B cell (primary cell): ENCODE results near the gene ZNF319. TPM values are rescaled to one million over a fixed set of nuclear protein-coding genes. Genes with fewer than 3 reads are reported as not detected.

Experiments used
- ATAC-seq: fragments of 200-7000 bp; cut with Tn5 transposase; one replicate; pipeline ENCODE4 v1.10.0; 2021; ENCODE audit warnings: low read depth, mild to moderate bottlenecking, moderate number of reproducible peaks, moderate library complexity
- CTCF ChIA-PET: fragments of 350-600 bp; sonication (Branson Sonifier 250); formaldehyde crosslinking; loops from one replicate; lab custom pipeline; 2021; ENCODE audit warnings: antibody characterized with exemption, inconsistent platforms; lab: Charles Lee
- POLR2A ChIA-PET: fragments of 350-600 bp; sonication (Branson Sonifier 250); formaldehyde crosslinking; loops from one replicate; lab custom pipeline; 2021; ENCODE audit warnings: antibody characterized with exemption; lab: Charles Lee
- DNase-seq: peaks from one replicate; pipeline ENCODE4 v3.0.0; 2013
- H2AFZ ChIP-seq: 2 replicates; pipeline ENCODE4 v1.6.1; 2012; ENCODE audit warnings: mild to moderate bottlenecking, low read depth, low read length; ENCODE audit not compliant: insufficient read depth, poor library complexity, severe bottlenecking
- H3K27ac ChIP-seq, 2 donors: 1 replicate in 1 of 2; 2 replicates in 1 of 2; pipeline ENCODE4 v1.5.1; 2012 to 2013; ENCODE audit warnings: low read length in 2 of 2, mild to moderate bottlenecking in 2 of 2, moderate library complexity in 1 of 2
- H3K27me3 ChIP-seq, 4 experiments: fragments of 200-600 bp in 1 of 4; sonication (generic) in 1 of 4; replicated peaks in 1 of 4; 1 replicate in 2 of 4; 2 replicates in 2 of 4; pipeline versions ENCODE4 v1.6.1 to v1.7.0; 2013 to 2016; ENCODE audit warnings: low read length in 3 of 4, mild to moderate bottlenecking in 2 of 4, mixed read lengths in 1 of 4, moderate library complexity in 1 of 4; ENCODE audit not compliant: insufficient read depth in 4 of 4, control insufficient read depth in 3 of 4; ENCODE audit errors: control extremely low read depth in 1 of 4
- H3K36me3 ChIP-seq, 2 experiments: replicated peaks in 1 of 2; 1 replicate in 1 of 2; 2 replicates in 1 of 2; pipeline versions ENCODE4 v1.6.1 to v1.7.1; 2013; ENCODE audit warnings: low read length in 1 of 2; ENCODE audit not compliant: insufficient read depth in 2 of 2, control insufficient read depth in 1 of 2; ENCODE audit errors: control extremely low read depth in 1 of 2, extremely low read depth in 1 of 2
- H3K4me1 ChIP-seq, 2 donors: fragments of 200-600 bp in 1 of 2; sonication (generic) in 1 of 2; 1 replicate in 1 of 2; 2 replicates in 1 of 2; pipeline versions ENCODE4 v1.5.1 to v1.6.1; 2013 to 2017; ENCODE audit warnings: low read length in 2 of 2; ENCODE audit not compliant: control insufficient read depth in 2 of 2, insufficient read depth in 2 of 2
- H3K4me2 ChIP-seq: replicated peaks from 2 replicates; pipeline ENCODE3; 2012; ENCODE audit warnings: mild to moderate bottlenecking, low read depth, low read length; ENCODE audit not compliant: poor library complexity, severe bottlenecking
- H3K4me3 ChIP-seq, 5 experiments: fragments of 200-600 bp in 1 of 5; sonication (generic) in 1 of 5; 1 replicate in 3 of 5; 2 replicates in 2 of 5; pipeline versions ENCODE4 v1.5.1 to v1.7.0; 2011 to 2016; ENCODE audit warnings: low read length in 4 of 5, mild to moderate bottlenecking in 4 of 5, low read depth in 2 of 5, control low read depth in 1 of 5, moderate library complexity in 1 of 5; ENCODE audit not compliant: insufficient read depth in 1 of 5; ENCODE audit errors: control extremely low read depth in 1 of 5, extremely low read depth in 1 of 5
- H3K79me2 ChIP-seq: fragments of 200-600 bp; sonication (generic); one replicate; pipeline ENCODE4 v1.6.0; 2016; ENCODE audit warnings: low read length; ENCODE audit not compliant: control insufficient read depth, insufficient read depth
- H3K9ac ChIP-seq: fragments of 200-600 bp; sonication (generic); 2 replicates; pipeline ENCODE4 v1.6.1; 2017; ENCODE audit warnings: mild to moderate bottlenecking, low read length, moderate library complexity
- H3K9me3 ChIP-seq, 3 donors: one replicate each; pipeline versions ENCODE4 v1.6.1 to v1.7.1; 2013; ENCODE audit warnings: low read length in 2 of 3; ENCODE audit not compliant: control insufficient read depth in 2 of 3, insufficient read depth in 1 of 3; ENCODE audit errors: control extremely low read depth in 1 of 3
- H4K20me1 ChIP-seq: 2 replicates; pipeline ENCODE4 v1.6.0; 2012; ENCODE audit warnings: mild to moderate bottlenecking, low read length; ENCODE audit not compliant: insufficient read depth, control insufficient read depth, poor library complexity, severe bottlenecking
- H3K27ac Mint-ChIP-seq: one replicate; pipeline ENCODE4 v1.8.0; 2021; ENCODE audit warnings: mixed read lengths
- H3K27me3 Mint-ChIP-seq: one replicate; pipeline ENCODE4 v1.8.0; 2021; ENCODE audit warnings: mixed read lengths
- H3K4me1 Mint-ChIP-seq: one replicate; pipeline ENCODE4 v1.8.0; 2021; ENCODE audit warnings: mixed read lengths
- H3K4me3 Mint-ChIP-seq: one replicate; pipeline ENCODE4 v1.8.0; 2021; ENCODE audit warnings: mixed read lengths
- H3K9me3 Mint-ChIP-seq: one replicate; pipeline ENCODE4 v1.8.0; 2022; ENCODE audit warnings: mixed read lengths; ENCODE audit not compliant: insufficient read depth
- CTCF ChIP-seq: fragments of 200-600 bp; IDR thresholded peaks from one replicate; pipeline ENCODE4 v1.8.0; 2022; ENCODE audit warnings: antibody characterized with exemption, mild to moderate bottlenecking
- EZH2 ChIP-seq: IDR thresholded peaks from 2 replicates; pipeline ENCODE4 v1.6.1; 2012; ENCODE audit warnings: borderline replicate concordance, low read depth, mild to moderate bottlenecking, moderate library complexity, low read length; ENCODE audit not compliant: insufficient read depth, poor library complexity, severe bottlenecking
- WGBS: methylation state at CpG from one replicate; pipeline ENCODE4 v1.1.5; 2013; ENCODE audit warnings: missing lambda C conversion rate; ENCODE audit not compliant: insufficient coverage; 5-methylcytosine and 5-hydroxymethylcytosine counted together
- intact Hi-C: fragments of 100-400 bp; cut with micrococcal nuclease; formaldehyde crosslinking; loops from one replicate; pipeline ENCODE4 v1.10.0; 2022
- polyA plus RNA-seq: library from polyadenylated mRNA; depleted of rRNA; stranded (reverse); fragments of >200 nt; gene quantifications from 2 replicates; pipeline ENCODE4 v1.2.3, GENCODE V29; 2012
- total RNA-seq, 2 donors: library from RNA; stranded (reverse); fragments of 120-200 nt in 1 of 2; gene quantifications; 1 replicate in 1 of 2; 2 replicates in 1 of 2; pipeline versions ENCODE4 v1.2.3 to v1.2.4, GENCODE V29; 2013 to 2022

Gene ZNF319
- total and polyA plus RNA-seq, 2 donors (not counting 1 experiment from before 2014, with no cell fraction given), result 12.4 to 15.1 TPM

DNA sequence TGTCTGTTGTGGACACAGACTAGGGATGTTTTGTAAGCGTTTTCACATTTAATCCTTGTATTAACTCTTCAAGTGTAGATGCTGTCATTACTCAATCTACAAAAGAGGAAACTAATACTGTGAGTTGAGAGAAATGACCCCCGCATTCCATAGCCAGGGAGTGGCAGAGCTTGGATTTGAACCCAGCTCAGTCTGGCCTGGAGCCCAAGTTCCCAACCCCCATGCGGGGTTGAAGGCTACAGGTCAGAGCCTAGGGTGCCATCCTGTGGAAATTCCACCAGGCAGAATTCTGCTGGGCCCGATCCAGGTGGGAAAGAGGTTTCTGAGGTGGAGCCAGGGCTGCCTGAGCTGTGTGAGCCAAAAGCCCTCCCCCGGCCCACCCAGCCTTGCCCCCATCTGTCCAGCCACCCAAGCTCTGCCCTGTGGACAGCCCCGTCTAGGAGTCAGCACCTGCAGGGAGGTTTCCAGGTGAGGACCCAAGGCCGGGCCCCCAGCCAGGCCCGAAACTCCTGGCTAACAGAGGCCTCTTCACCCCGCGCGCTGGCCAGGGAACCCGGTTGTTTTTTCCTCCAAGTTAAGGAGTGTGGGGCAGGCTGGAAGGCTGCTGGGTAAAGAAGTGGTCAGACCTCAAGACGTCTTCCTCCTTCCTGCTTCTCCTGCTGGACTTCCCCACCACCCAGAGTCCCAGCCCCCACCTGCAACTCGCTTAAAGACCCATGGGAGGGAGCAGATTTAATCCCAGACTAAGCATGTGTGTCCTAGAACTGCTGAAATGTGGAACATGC lies 30.7 kb upstream of the ZNF319 start:
- ChIA-PET CTCF (interaction anchor here (1.0 kb wide), 1 partner anchor 12 kb away, joined by 3 read pairs; no protein-coding TSS in a partner anchor), POLR2A (no interaction called here)
- peaks cover 2% of the 10 kb centered on the region for H3K4me1 Mint-ChIP-seq
- 91% methylated on average over 8 of the region's 14 CpGs for WGBS
- DNase-seq (no peak), ATAC-seq (no peak)
- H3K27ac Mint-ChIP-seq, result no peak overlapping the region
- no peak for TF ChIP-seq CTCF
- TF ChIP-seq EZH2, result no peak
- H3K27ac ChIP-seq, result no peak overlapping the region
- no peaks in the 10 kb centered on the region for H3K9me3 ChIP-seq
- no peaks in the 10 kb centered on the region for H4K20me1 ChIP-seq
- no peaks in the 10 kb centered on the region for H3K79me2 ChIP-seq
- H3K27me3 ChIP-seq, result peaks cover 0 to 29% (median 7%) of the 10 kb centered on the region in 4 experiments
- H3K4me2 ChIP-seq, result no peak overlapping the region
- H3K4me1 ChIP-seq, result peaks cover 12 to 13% of the 10 kb centered on the region in 2 donors
- no peaks in the 10 kb centered on the region for H3K36me3 ChIP-seq
- no peaks in the 10 kb centered on the region for H3K9me3 Mint-ChIP-seq
- no peak overlapping the region for H3K4me3 ChIP-seq
- intact Hi-C loops, result no loop called here
- H3K4me3 Mint-ChIP-seq, result no peak overlapping the region
- H3K9ac ChIP-seq, result no peak overlapping the region
- no peak overlapping the region for H2AFZ ChIP-seq
- peaks cover 26% of the 10 kb centered on the region for H3K27me3 Mint-ChIP-seq

- Mint-ChIP-seq H3K27ac (no peak overlapping the region), H3K4me1 (peaks cover 2% of the 10 kb centered on the region), H3K27me3 (peaks cover 26% of the 10 kb centered on the region), H3K4me3 (no peak overlapping the region), H3K9me3 (no peaks in the 10 kb centered on the region)
- POLR2A ChIA-PET, result no interaction called here
- Histone ChIP-seq H4K20me1 (no peaks in the 10 kb centered on the region), H3K9ac (no peak overlapping the region), H3K9me3 (no peaks in the 10 kb centered on the region), H3K27me3 (peaks cover 0 to 30% (median 7%) of the 10 kb centered on the region in 4 experiments), H3K4me2 (no peak overlapping the region), H3K27ac (no peak overlapping the region), H3K4me1 (peaks cover 14 to 15% of the 10 kb centered on the region in 2 donors), H3K36me3 (no peaks in the 10 kb centered on the region), H2AFZ (no peak overlapping the region), H3K4me3 (no peak overlapping the region), H3K79me2 (no peaks in the 10 kb centered on the region)
- intact Hi-C loops, result no loop called here
- ATAC-seq (no peak), DNase-seq (no peak)
- TF ChIP-seq EZH2, result no peak
- TF ChIP-seq CTCF, result no peak
- WGBS, result 88% methylated on average over 11 of the region's 11 CpGs
- CTCF ChIA-PET, result no interaction called here
Measured at GRCh38 chr16:58030136-58030840, 29.8 kb upstream of the ZNF319 start.
